Testis (tissue), 2 donors: ENCODE measurements around the gene OR4D1.

Experiments used
- CTCF ChIP-seq, 3 experiments: fragments of 450-650 bp in 2 of 3; fragments of 200-600 bp in 1 of 3; sonication (generic) in 1 of 3; IDR thresholded peaks; one replicate each; pipeline ENCODE4 v1.5.1; 2016 to 2019; ENCODE audit warnings: antibody characterized with exemption in 3 of 3, mild to moderate bottlenecking in 2 of 3, moderate library complexity in 1 of 3
- POLR2A ChIP-seq: fragments of 450-650 bp; IDR thresholded peaks from one replicate; pipeline ENCODE4 v1.6.1; 2017; ENCODE audit warnings: antibody characterized with exemption, mild to moderate bottlenecking, moderate library complexity

GRCh38 chr17:58204796-58205195 lies 56.6 kb downstream of the OR4D1 start:
- TF ChIP-seq POLR2A (no peak), CTCF (IDR thresholded peaks at IDR 0.05) (no peak)
